Breast epithelium (tissue), 3 donors: ENCODE data around the gene KIAA0513.

Experiments
- CTCF ChIP-seq, 3 donors: fragments of 450-650 bp; IDR thresholded peaks; one replicate each; pipeline ENCODE4 v1.5.1; 2016 to 2017; ENCODE audit warnings: antibody characterized with exemption in 3 of 3, mild to moderate bottlenecking in 3 of 3, moderate library complexity in 3 of 3
- POLR2A ChIP-seq: fragments of 450-650 bp; IDR thresholded peaks from one replicate; pipeline ENCODE4 v1.6.1; 2016; ENCODE audit warnings: antibody characterized with exemption, mild to moderate bottlenecking, moderate library complexity
- POLR2AphosphoS5 ChIP-seq, 3 donors: sonication (generic); formaldehyde crosslinking; IDR thresholded peaks; one replicate each; pipeline ENCODE4 v1.6.1; 2017; ENCODE audit warnings: antibody characterized with exemption in 3 of 3

GRCh38 chr16:85098565-85098964 lies 71.0 kb downstream of the KIAA0513 start:
- TF ChIP-seq POLR2A, result no peak
- no peak for TF ChIP-seq CTCF (IDR thresholded peaks at IDR 0.05)
- TF ChIP-seq POLR2AphosphoS5 (IDR thresholded peaks at IDR 0.05), result no peak
